Prostate gland (tissue), 2 donors: ENCODE measurements around the gene AGAP5.
"Not testable (repeated sequence)": the region's sequence is repeated elsewhere in the genome, so short reads cannot be mapped to it uniquely, and the experiment has no call there.

Experiments
- CTCF ChIP-seq, 4 experiments: fragments of 200-600 bp in 2 of 4; fragments of 450-650 bp in 2 of 4; sonication (generic) in 2 of 4; IDR thresholded peaks; 1 replicate in 3 of 4; 2 replicates in 1 of 4; pipeline ENCODE4 v1.5.1; 2016 to 2019; ENCODE audit warnings: antibody characterized with exemption in 4 of 4, mild to moderate bottlenecking in 2 of 4, moderate library complexity in 2 of 4
- POLR2AphosphoS5 ChIP-seq: sonication (generic); formaldehyde crosslinking; IDR thresholded peaks from one replicate; pipeline ENCODE4 v1.6.1; 2017; ENCODE audit warnings: antibody characterized with exemption

GRCh38 chr10:73711683-73712082 lies 13.8 kb upstream of the AGAP5 start:
- TF ChIP-seq CTCF (IDR thresholded peaks at IDR 0.05); POLR2AphosphoS5: not testable (repeated sequence)
